GM23338 (cell line): Measurements from ENCODE around the gene LYRM9. TPM values are rescaled to one million over a fixed set of nuclear protein-coding genes. Genes with fewer than 3 reads are reported as not detected.

ENCODE experiments used
- ATAC-seq: fragments of 200-7000 bp; cut with Tn5 transposase; 3 replicates; pipeline ENCODE4 v1.9.1; 2020
- DNase-seq: peaks from one replicate; pipeline ENCODE4 v3.0.0-alpha.2; 2015; ENCODE audit warnings: low spot score
- H2AFZ ChIP-seq: fragments of 200-600 bp; sonication (generic); 2 replicates; pipeline ENCODE4 v1.8.0; 2016; ENCODE audit warnings: antibody characterized with exemption, mild to moderate bottlenecking, moderate library complexity
- H3F3A ChIP-seq: fragments of 200-600 bp; sonication (generic); replicated peaks from 2 replicates; pipeline ENCODE4 v1.8.0; 2017; ENCODE audit warnings: antibody characterized with exemption, mixed run types, low read depth
- H3K27ac ChIP-seq: fragments of 200-600 bp; sonication (generic); 2 replicates; pipeline ENCODE4 v1.6.1; 2016; ENCODE audit warnings: low read depth
- H3K27me3 ChIP-seq: fragments of 200-600 bp; sonication (generic); 2 replicates; pipeline ENCODE4 v1.8.0; 2016; ENCODE audit warnings: mild to moderate bottlenecking, mixed run types, moderate library complexity; ENCODE audit not compliant: insufficient read depth
- H3K36me3 ChIP-seq: fragments of 200-600 bp; sonication (generic); 2 replicates; pipeline ENCODE4 v1.8.0; 2016; ENCODE audit warnings: mild to moderate bottlenecking; ENCODE audit not compliant: insufficient read depth
- H3K4me1 ChIP-seq: fragments of 200-600 bp; sonication (generic); 2 replicates; pipeline ENCODE4 v1.8.0; 2016; ENCODE audit warnings: mild to moderate bottlenecking, moderate library complexity; ENCODE audit not compliant: insufficient read depth
- H3K4me2 ChIP-seq: fragments of 200-600 bp; sonication (generic); 2 replicates; pipeline ENCODE4 v1.7.1; 2017; ENCODE audit warnings: mixed run types
- H3K4me3 ChIP-seq: fragments of 200-600 bp; sonication (generic); 2 replicates; pipeline ENCODE4 v1.6.1; 2016; ENCODE audit warnings: mixed run types
- H3K79me2 ChIP-seq: fragments of 200-600 bp; sonication (generic); replicated peaks from 2 replicates; pipeline ENCODE4 v1.8.0; 2017; ENCODE audit warnings: mild to moderate bottlenecking; ENCODE audit not compliant: insufficient read depth
- H3K9me2 ChIP-seq: fragments of 200-600 bp; sonication (generic); 2 replicates; pipeline ENCODE4 v1.8.0; 2017; ENCODE audit not compliant: insufficient read depth
- H4K20me1 ChIP-seq: fragments of 200-600 bp; sonication (generic); replicated peaks from 2 replicates; pipeline ENCODE4 v1.8.0; 2017; ENCODE audit warnings: mild to moderate bottlenecking; ENCODE audit not compliant: insufficient read depth
- H3K27ac Mint-ChIP-seq: 2 replicates; pipeline ENCODE4 v1.8.0; 2020; ENCODE audit warnings: inconsistent platforms, mild to moderate bottlenecking, moderate library complexity, mixed read lengths
- H3K27me3 Mint-ChIP-seq: 3 replicates; pipeline ENCODE4 v1.8.0; 2022; ENCODE audit warnings: low read depth, mild to moderate bottlenecking, moderate library complexity, mixed read lengths, inconsistent platforms; ENCODE audit not compliant: insufficient read depth, poor library complexity
- H3K36me3 Mint-ChIP-seq: 3 replicates; pipeline ENCODE4 v1.8.0; 2021; ENCODE audit warnings: low read depth, mild to moderate bottlenecking, inconsistent platforms, moderate library complexity, mixed read lengths
- H3K4me1 Mint-ChIP-seq: 3 replicates; pipeline ENCODE4 v1.8.0; 2020; ENCODE audit warnings: mild to moderate bottlenecking, inconsistent platforms, mixed read lengths
- H3K4me3 Mint-ChIP-seq: 3 replicates; pipeline ENCODE4 v1.8.0; 2021; ENCODE audit warnings: moderate library complexity, mild to moderate bottlenecking, inconsistent platforms, mixed read lengths
- H3K9me3 Mint-ChIP-seq: 3 replicates; pipeline ENCODE4 v1.8.0; 2020; ENCODE audit warnings: moderate library complexity, mild to moderate bottlenecking, inconsistent platforms, mixed read lengths
- CREB1 ChIP-seq: fragments of 250-450 bp; sonication (Bioruptor Pico); IDR thresholded peaks from 2 replicates; pipeline ENCODE4 v1.5.0; 2020; ENCODE audit warnings: low read depth, mild to moderate bottlenecking, moderate library complexity
- CTCF ChIP-seq, 2 experiments: fragments of 200-600 bp in 1 of 2; sonication (generic) in 1 of 2; conservative IDR thresholded peaks; 2 replicates each; pipeline versions ENCODE4 v1.5.1 to v1.6.1; 2016 to 2017; ENCODE audit warnings: antibody characterized with exemption in 2 of 2, low read depth in 2 of 2, mild to moderate bottlenecking in 2 of 2, moderate library complexity in 1 of 2
- EZH2phosphoT487 ChIP-seq: fragments of 200-600 bp; sonication (generic); IDR thresholded peaks from one replicate; pipeline ENCODE4 v1.8.1; 2018; ENCODE audit warnings: antibody characterized with exemption; ENCODE audit not compliant: unreplicated experiment
- REST ChIP-seq: IDR thresholded peaks from one replicate; pipeline ENCODE4 v1.6.1; 2018; ENCODE audit warnings: antibody characterized with exemption; ENCODE audit not compliant: unreplicated experiment
- ZNF114 ChIP-seq: fragments of 250-450 bp; sonication (Bioruptor Pico); IDR thresholded peaks from 2 replicates; pipeline ENCODE4 v1.5.0; 2020; ENCODE audit warnings: mild to moderate bottlenecking, moderate library complexity
- ZNF462 ChIP-seq: fragments of 250-450 bp; sonication (Bioruptor Pico); IDR thresholded peaks from 2 replicates; pipeline ENCODE4 v1.5.0; 2020; ENCODE audit warnings: mild to moderate bottlenecking, moderate library complexity
- polyA plus RNA-seq: library from polyadenylated mRNA; unstranded; fragments of >200 nt; fragmentation: Nextera tagmentation; extraction: Ambion mirVana; gene quantifications from 2 replicates; pipeline ENCODE4 v1.2.1, GENCODE V29; 2016
- total RNA-seq: library from RNA; depleted of rRNA; stranded (reverse); fragments of >200 nt; shearing (Covaris generic); gene quantifications from 2 replicates; pipeline ENCODE4 v1.2.3, GENCODE V29; 2014
- TF ChIP-seq, protein P1 (sequence below): IDR thresholded peaks from 2 replicates; pipeline ENCODE4 v1.6.1; 2016; ENCODE audit warnings: antibody characterized with exemption

Gene LYRM9
- total and polyA plus RNA-seq, 2 experiments from 2014 or later: 4.7 to 6.2 TPM

DNA sequence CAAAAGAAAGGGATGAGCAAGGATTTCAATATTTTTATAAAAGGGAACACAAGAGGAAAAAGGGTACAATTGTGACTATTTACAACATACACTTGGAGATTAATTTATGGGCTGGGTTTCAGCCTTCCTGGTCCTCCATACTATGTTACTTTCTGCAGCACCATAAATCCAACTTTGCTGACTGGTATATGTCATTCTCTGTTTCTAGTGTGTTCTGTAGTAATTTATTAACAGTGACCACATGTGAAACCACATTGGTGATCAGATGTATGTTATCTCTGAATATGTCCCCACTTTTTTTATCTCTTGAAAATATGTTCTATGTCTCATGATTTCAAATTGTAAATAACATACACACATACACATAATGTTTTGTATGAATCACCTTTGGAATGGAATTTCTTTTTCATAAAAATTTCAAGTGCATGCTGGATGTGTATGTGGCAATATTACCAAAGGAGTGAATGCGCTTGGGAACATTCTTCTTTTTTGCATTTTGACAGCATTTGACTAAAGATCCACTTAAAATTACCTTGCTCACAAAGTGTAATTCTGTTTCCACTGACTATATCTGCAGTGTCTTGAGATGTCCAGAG is 2.9 kb upstream of the LYRM9 start (continued):
- TF ChIP-seq, protein P1, sequence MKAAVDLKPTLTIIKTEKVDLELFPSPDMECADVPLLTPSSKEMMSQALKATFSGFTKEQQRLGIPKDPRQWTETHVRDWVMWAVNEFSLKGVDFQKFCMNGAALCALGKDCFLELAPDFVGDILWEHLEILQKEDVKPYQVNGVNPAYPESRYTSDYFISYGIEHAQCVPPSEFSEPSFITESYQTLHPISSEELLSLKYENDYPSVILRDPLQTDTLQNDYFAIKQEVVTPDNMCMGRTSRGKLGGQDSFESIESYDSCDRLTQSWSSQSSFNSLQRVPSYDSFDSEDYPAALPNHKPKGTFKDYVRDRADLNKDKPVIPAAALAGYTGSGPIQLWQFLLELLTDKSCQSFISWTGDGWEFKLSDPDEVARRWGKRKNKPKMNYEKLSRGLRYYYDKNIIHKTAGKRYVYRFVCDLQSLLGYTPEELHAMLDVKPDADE: no peak
- TF ChIP-seq ZNF114 (CRISPR knock-in tag) (no peak), ZNF462 (CRISPR knock-in tag) (no peak)

GRCh38 chr17:27895123-27895895 is 2.1 kb upstream of the LYRM9 start:
- H3K36me3 ChIP-seq: no peaks in the 10 kb centered on the region
- H3K79me2 ChIP-seq: no peaks in the 10 kb centered on the region
- peaks cover 58% of the 10 kb centered on the region for H3K4me1 Mint-ChIP-seq
- H4K20me1 ChIP-seq: no peaks in the 10 kb centered on the region
- H3K36me3 Mint-ChIP-seq: no peaks in the 10 kb centered on the region
- H3K27me3 ChIP-seq: peaks cover 9% of the 10 kb centered on the region
- DNase-seq (peak; percentile 18), ATAC-seq (no peak; the same call in 2 of the 3 replicates)
- H3K4me3 Mint-ChIP-seq: peak overlapping the region; percentile 42
- H3F3A ChIP-seq: no peaks in the 10 kb centered on the region; the same call in 1 of the 2 replicates
- peaks cover 26% of the 10 kb centered on the region for H3K27me3 Mint-ChIP-seq
- no peaks in the 10 kb centered on the region for H3K9me2 ChIP-seq
- no peak overlapping the region for H3K27ac ChIP-seq
- H3K4me1 ChIP-seq: peaks cover 56% of the 10 kb centered on the region
- H3K4me3 ChIP-seq: peak overlapping the region; percentile 27; the same call in 1 of the 2 replicates
- peak overlapping the region; percentile 65 for H3K4me2 ChIP-seq
- H3K9me3 Mint-ChIP-seq: no peaks in the 10 kb centered on the region
- no peak overlapping the region for H2AFZ ChIP-seq
- peak overlapping the region; percentile 8; the same call in 1 of the 2 replicates for H3K27ac Mint-ChIP-seq
- TF ChIP-seq, protein P1: no peak
- 0 out of 4 replicates have a peak, but pooled peaks of 1 of the 2 experiments have one; percentile 12 for TF ChIP-seq CTCF (conservative IDR thresholded peaks at IDR 0.05; ENCODE audit: low read depth in 2 of 2)
- no peak for TF ChIP-seq EZH2phosphoT487
- no peak for TF ChIP-seq CREB1
- no peak for TF ChIP-seq REST
